HCT116 (cell line): ENCODE measurements around the gene MUS81. TPM values are rescaled to one million over a fixed set of nuclear protein-coding genes. Genes with fewer than 3 reads are reported as not detected.
A peak's percentile ranks its signal among the peaks of the same experiment; 100 is the strongest.

Experiments used
- ATAC-seq: fragments of 200-7000 bp; cut with Tn5 transposase; 2 replicates; pipeline ENCODE4 v1.9.1; 2020; ENCODE audit warnings: mild to moderate bottlenecking, moderate library complexity
- BruUV-seq: library from RNA; stranded (reverse); fragments of 400-500 nt; replicated peaks from 2 replicates; lab custom pipeline; 2021; lab: Mats Ljungman, UMichigan
- CTCF ChIA-PET: fragments of 300-600 bp; sonication (Branson Sonifier 250); formaldehyde crosslinking; loops from one replicate; lab custom pipeline; 2021; ENCODE audit warnings: antibody characterized with exemption; lab: Charles Lee
- POLR2A ChIA-PET: fragments of 300-600, 350-600 bp; sonication (Branson Sonifier 250); formaldehyde crosslinking; loops from one replicate; lab custom pipeline; 2021; ENCODE audit warnings: antibody characterized with exemption; lab: Charles Lee
- RAD21 ChIA-PET, 2 experiments: fragments of 300-600 bp; sonication (Branson Sonifier 250); formaldehyde crosslinking; loops; one replicate each; lab custom pipeline; 2023; ENCODE audit warnings: low total read pairs in 2 of 2; ENCODE audit not compliant: uncharacterized antibody in 2 of 2, unreplicated experiment in 2 of 2, low non-redundant PET in 1 of 2; lab: Charles Lee
- DNase-seq: peaks from one replicate; pipeline ENCODE4 v3.0.0-alpha.2; 2010; ENCODE audit warnings: low read depth, low spot score
- H2AFZ ChIP-seq: fragments of 200-600 bp; shearing (Covaris generic), sonication (generic); 2 replicates; pipeline ENCODE4 v1.6.1; 2017; ENCODE audit warnings: low read depth, mixed run types, mixed read lengths, antibody characterized with exemption, low read length; ENCODE audit not compliant: poor library complexity, severe bottlenecking
- H3K27ac ChIP-seq: 2 replicates; pipeline ENCODE4 v1.5.1; 2012; ENCODE audit warnings: low read depth, low read length
- H3K27me3 ChIP-seq: fragments of 200-600 bp; sonication (generic); 2 replicates; pipeline ENCODE4 v1.6.1; 2016; ENCODE audit warnings: mixed run types, low read length, mixed read lengths; ENCODE audit not compliant: insufficient read depth
- H3K36me3 ChIP-seq, 2 experiments: fragments of 200-500 bp in 1 of 2; fragments of 200-600 bp in 1 of 2; sonication (Bioruptor generic) in 1 of 2; sonication (generic) in 1 of 2; 2 replicates each; pipeline versions ENCODE4 v1.5.1 to v1.6.1; 2014 to 2016; ENCODE audit warnings: low read length in 2 of 2, inconsistent platforms in 1 of 2, mixed read lengths in 1 of 2, mixed run types in 1 of 2; ENCODE audit not compliant: insufficient read depth in 2 of 2, control insufficient read depth in 1 of 2
- H3K4me1 ChIP-seq, 2 experiments: fragments of 200-600 bp in 1 of 2; sonication (generic) in 1 of 2; 2 replicates each; pipeline versions ENCODE4 v1.5.1 to v1.6.1; 2012 to 2017; ENCODE audit warnings: low read length in 2 of 2, inconsistent platforms in 1 of 2, mild to moderate bottlenecking in 1 of 2, mixed read lengths in 1 of 2, mixed run types in 1 of 2, moderate library complexity in 1 of 2; ENCODE audit not compliant: insufficient read depth in 2 of 2, control insufficient read depth in 1 of 2
- H3K4me2 ChIP-seq: fragments of 200-600 bp; sonication (generic); 2 replicates; pipeline ENCODE4 v1.6.1; 2017; ENCODE audit warnings: mixed run types, low read length, mixed read lengths
- H3K4me3 ChIP-seq, 2 experiments: fragments of 200-600 bp in 1 of 2; sonication (generic) in 1 of 2; replicated peaks in 1 of 2; 2 replicates each; pipeline ENCODE4 v1.5.1; 2011 to 2016; ENCODE audit warnings: low read length in 2 of 2, control low read depth in 1 of 2, low read depth in 1 of 2, mild to moderate bottlenecking in 1 of 2, mixed read lengths in 1 of 2, mixed run types in 1 of 2
- H3K79me2 ChIP-seq: fragments of 200-600 bp; sonication (generic); 2 replicates; pipeline ENCODE4 v1.6.1; 2017; ENCODE audit warnings: mild to moderate bottlenecking, mixed run types, low read length, moderate library complexity, mixed read lengths; ENCODE audit not compliant: insufficient read depth
- H3K9ac ChIP-seq: fragments of 200-600 bp; sonication (generic); 2 replicates; pipeline ENCODE4 v1.6.1; 2016; ENCODE audit warnings: low read length, mixed read lengths
- H3K9me2 ChIP-seq: fragments of 200-600 bp; sonication (generic), shearing (Covaris generic); 2 replicates; pipeline ENCODE4 v1.6.1; 2017; ENCODE audit warnings: mixed run types, mild to moderate bottlenecking, moderate library complexity; ENCODE audit not compliant: insufficient read depth
- H3K9me3 ChIP-seq, 2 experiments: fragments of 200-500 bp in 1 of 2; fragments of 200-600 bp in 1 of 2; sonication (Bioruptor generic) in 1 of 2; sonication (generic) in 1 of 2; 2 replicates each; pipeline ENCODE4 v1.6.1; 2014 to 2017; ENCODE audit warnings: low read length in 2 of 2, mixed read lengths in 2 of 2, inconsistent platforms in 1 of 2, low read depth in 1 of 2, mild to moderate bottlenecking in 1 of 2, mixed run types in 1 of 2, moderate library complexity in 1 of 2; ENCODE audit not compliant: control insufficient read depth in 1 of 2, insufficient read depth in 1 of 2
- H4K20me1 ChIP-seq: fragments of 200-600 bp; sonication (generic), shearing (Covaris generic); 2 replicates; pipeline ENCODE4 v1.6.1; 2017; ENCODE audit warnings: mixed run types, mild to moderate bottlenecking, moderate library complexity; ENCODE audit not compliant: insufficient read depth
- CEBPB ChIP-seq: IDR thresholded peaks from 2 replicates; pipeline ENCODE4 v1.6.1; 2012; ENCODE audit warnings: low read depth
- ELF1 ChIP-seq: IDR thresholded peaks from 2 replicates; pipeline ENCODE4 v1.6.1; 2012; ENCODE audit warnings: low read depth, borderline replicate concordance
- EZH2phosphoT487 ChIP-seq: fragments of 200-600 bp; IDR thresholded peaks from 2 replicates; pipeline ENCODE4 v1.6.1; 2018; ENCODE audit warnings: antibody characterized with exemption, borderline replicate concordance
- FOSL1 ChIP-seq: IDR thresholded peaks from 2 replicates; pipeline ENCODE4 v1.6.1; 2012; ENCODE audit warnings: low read depth
- JUND ChIP-seq: IDR thresholded peaks from 2 replicates; pipeline ENCODE4 v1.6.1; 2012
- POLR2A ChIP-seq: IDR thresholded peaks from 2 replicates; pipeline ENCODE4 v1.7.0; 2011; ENCODE audit warnings: borderline replicate concordance; ENCODE audit not compliant: insufficient read depth, insufficient read length; ENCODE audit errors: extremely low read depth
- RAD21 ChIP-seq: IDR thresholded peaks from 2 replicates; pipeline ENCODE4 v1.6.1; 2012; ENCODE audit warnings: low read depth, mild to moderate bottlenecking
- SIN3A ChIP-seq: IDR thresholded peaks from 2 replicates; pipeline ENCODE4 v1.6.1; 2012; ENCODE audit warnings: low read depth
- SP1 ChIP-seq: IDR thresholded peaks from 2 replicates; pipeline ENCODE4 v1.6.1; 2012; ENCODE audit warnings: low read depth
- TCF7L2 ChIP-seq: IDR thresholded peaks from 2 replicates; pipeline ENCODE4 v1.7.0; 2011; ENCODE audit warnings: borderline replicate concordance, inconsistent platforms; ENCODE audit not compliant: insufficient read depth, insufficient read length; ENCODE audit errors: extremely low read depth
- YY1 ChIP-seq: IDR thresholded peaks from 2 replicates; pipeline ENCODE4 v1.6.1; 2011; ENCODE audit warnings: low read length, low read depth, moderate library complexity, mild to moderate bottlenecking; ENCODE audit not compliant: insufficient replicate concordance; ENCODE audit errors: extremely low read depth
- intact Hi-C: fragments of 100-400 bp; cut with micrococcal nuclease; formaldehyde crosslinking; loops from 2 replicates; pipeline ENCODE4 v1.10.0; 2022
- total RNA-seq: library from RNA; stranded (reverse); gene quantifications from one replicate; pipeline ENCODE4 v1.2.1, GENCODE V29; 2021; ENCODE audit not compliant: unreplicated experiment
- TF ChIP-seq, protein P1 (sequence below): IDR thresholded peaks from 2 replicates; pipeline ENCODE4 v1.6.1; 2012
- TF ChIP-seq, protein P2 (sequence below): IDR thresholded peaks from 2 replicates; pipeline ENCODE4 v1.6.1; 2011; ENCODE audit warnings: mild to moderate bottlenecking, low read length, moderate library complexity; ENCODE audit not compliant: insufficient replicate concordance; ENCODE audit errors: extremely low read depth
- TF ChIP-seq, protein P3 (sequence below): IDR thresholded peaks from 2 replicates; pipeline ENCODE4 v1.6.1; 2012; ENCODE audit warnings: low read depth

MUS81 gene
- total RNA-seq, 1 experiment from 2014 or later: 47.2 TPM

DNA sequence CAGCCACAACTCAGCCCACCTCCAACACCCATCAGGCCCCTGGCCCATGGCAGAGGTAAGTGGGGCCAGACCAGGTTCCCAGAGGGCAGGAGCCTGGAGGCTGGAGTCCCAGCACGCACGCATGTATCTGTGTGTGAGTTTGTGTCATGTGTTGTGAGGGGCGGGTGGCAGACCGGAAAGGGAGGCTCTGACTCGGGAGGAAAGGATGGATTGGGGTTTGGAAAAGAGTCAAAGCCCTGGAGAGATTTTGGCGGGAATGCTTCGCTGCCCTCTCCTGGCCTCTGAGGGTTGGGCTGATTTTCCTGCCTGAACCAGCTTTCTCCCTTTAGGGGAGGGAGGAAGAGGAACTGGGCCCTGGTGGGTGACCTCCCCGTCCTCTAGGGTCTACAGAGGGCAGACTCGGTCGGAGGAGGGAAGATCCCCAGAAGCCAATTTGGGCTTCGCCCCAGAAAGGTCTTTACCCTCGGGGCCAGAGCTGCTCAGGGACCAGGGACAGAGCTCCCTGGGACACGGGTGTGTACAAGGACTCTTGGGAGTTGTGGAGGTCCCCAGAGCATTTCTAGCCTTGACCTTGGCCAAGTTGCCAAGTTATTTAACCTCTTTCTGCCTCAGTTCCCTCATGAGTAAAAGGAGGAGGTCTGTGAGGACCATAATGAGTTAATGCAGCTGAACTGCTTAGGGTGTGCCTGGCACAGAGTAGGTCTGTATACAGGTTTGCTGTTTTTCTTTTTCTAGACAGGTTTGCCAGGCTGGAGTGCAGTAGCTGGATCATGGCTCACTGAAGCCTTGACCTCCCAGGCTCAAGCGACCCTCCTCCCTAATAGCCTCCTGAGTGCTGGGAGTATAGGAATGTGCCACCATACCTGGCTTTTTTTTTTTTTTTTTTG lies 51.7 kb downstream of the MUS81 start (continued):
- TF ChIP-seq, protein P1, sequence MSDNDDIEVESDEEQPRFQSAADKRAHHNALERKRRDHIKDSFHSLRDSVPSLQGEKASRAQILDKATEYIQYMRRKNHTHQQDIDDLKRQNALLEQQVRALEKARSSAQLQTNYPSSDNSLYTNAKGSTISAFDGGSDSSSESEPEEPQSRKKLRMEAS: no peak
- TF ChIP-seq RAD21: no peak
- TF ChIP-seq ELF1: no peak
- TF ChIP-seq SIN3A: no peak
- no peak for TF ChIP-seq CEBPB
- no peak for TF ChIP-seq FOSL1

DNA sequence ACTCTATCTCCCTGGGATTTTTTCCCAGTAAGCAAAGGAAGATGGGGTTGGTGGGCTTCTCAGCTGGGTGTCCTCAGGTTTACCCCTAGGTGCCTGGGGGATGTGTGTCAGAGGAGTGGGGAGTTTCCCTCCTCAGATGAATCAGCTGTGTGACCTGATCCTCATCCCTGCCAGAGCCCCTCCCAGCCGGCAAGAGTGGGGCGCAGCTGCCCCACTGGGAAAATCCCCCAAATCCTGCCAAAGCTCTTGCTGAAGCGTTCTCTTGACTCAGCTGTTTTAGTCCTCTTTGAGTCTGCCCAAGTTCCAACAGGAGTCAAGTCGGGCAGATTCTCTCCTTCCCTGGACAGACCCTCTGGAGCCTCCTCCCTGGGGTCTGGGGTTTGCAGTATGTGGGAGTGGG lies 52.6 kb downstream of the MUS81 start:
- Histone ChIP-seq H3K9ac (peak overlapping the region; percentile 75), H3K9me2 (no peaks in the 10 kb centered on the region), H2AFZ (no peak overlapping the region), H3K4me1 (peaks cover 67 to 97% of the 10 kb centered on the region in 2 experiments), H4K20me1 (no peaks in the 10 kb centered on the region), H3K4me2 (peak overlapping the region; percentile 96), H3K4me3 (no peak overlapping the region), H3K27ac (peak overlapping the region; percentile 75), H3K36me3 (no peaks in the 10 kb centered on the region; a peak in 1 of 4 replicates), H3K9me3 (no peaks in the 10 kb centered on the region), H3K79me2 (peaks cover 21% of the 10 kb centered on the region), H3K27me3 (no peaks in the 10 kb centered on the region)
- no TSS peak for BruUV-seq
- CTCF ChIA-PET: interaction anchor here (2.9 kb wide), 1 partner anchor 24 kb away, joined by 19 read pairs; the partner anchor contains the start of genes CCDC85B and FIBP
- POLR2A ChIA-PET: interaction anchor here (0.6 to 4.8 kb wide), 4 partner anchors 10 to 23 kb away, joined by 3 to 39 read pairs (median 20); partner anchors contain the start of genes CCDC85B, FIBP and FOSL1
- ATAC-seq: no peak
- no peak for TF ChIP-seq POLR2A
- no peak for TF ChIP-seq JUND
- no peak for TF ChIP-seq EZH2phosphoT487
- no peak for TF ChIP-seq YY1
- no peak for TF ChIP-seq TCF7L2
- no peak for TF ChIP-seq ELF1
- no peak for TF ChIP-seq FOSL1
- TF ChIP-seq, protein P2, sequence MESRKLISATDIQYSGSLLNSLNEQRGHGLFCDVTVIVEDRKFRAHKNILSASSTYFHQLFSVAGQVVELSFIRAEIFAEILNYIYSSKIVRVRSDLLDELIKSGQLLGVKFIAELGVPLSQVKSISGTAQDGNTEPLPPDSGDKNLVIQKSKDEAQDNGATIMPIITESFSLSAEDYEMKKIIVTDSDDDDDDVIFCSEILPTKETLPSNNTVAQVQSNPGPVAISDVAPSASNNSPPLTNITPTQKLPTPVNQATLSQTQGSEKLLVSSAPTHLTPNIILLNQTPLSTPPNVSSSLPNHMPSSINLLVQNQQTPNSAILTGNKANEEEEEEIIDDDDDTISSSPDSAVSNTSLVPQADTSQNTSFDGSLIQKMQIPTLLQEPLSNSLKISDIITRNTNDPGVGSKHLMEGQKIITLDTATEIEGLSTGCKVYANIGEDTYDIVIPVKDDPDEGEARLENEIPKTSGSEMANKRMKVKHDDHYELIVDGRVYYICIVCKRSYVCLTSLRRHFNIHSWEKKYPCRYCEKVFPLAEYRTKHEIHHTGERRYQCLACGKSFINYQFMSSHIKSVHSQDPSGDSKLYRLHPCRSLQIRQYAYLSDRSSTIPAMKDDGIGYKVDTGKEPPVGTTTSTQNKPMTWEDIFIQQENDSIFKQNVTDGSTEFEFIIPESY: no peak
- TF ChIP-seq SP1: no peak
- TF ChIP-seq, protein P3, sequence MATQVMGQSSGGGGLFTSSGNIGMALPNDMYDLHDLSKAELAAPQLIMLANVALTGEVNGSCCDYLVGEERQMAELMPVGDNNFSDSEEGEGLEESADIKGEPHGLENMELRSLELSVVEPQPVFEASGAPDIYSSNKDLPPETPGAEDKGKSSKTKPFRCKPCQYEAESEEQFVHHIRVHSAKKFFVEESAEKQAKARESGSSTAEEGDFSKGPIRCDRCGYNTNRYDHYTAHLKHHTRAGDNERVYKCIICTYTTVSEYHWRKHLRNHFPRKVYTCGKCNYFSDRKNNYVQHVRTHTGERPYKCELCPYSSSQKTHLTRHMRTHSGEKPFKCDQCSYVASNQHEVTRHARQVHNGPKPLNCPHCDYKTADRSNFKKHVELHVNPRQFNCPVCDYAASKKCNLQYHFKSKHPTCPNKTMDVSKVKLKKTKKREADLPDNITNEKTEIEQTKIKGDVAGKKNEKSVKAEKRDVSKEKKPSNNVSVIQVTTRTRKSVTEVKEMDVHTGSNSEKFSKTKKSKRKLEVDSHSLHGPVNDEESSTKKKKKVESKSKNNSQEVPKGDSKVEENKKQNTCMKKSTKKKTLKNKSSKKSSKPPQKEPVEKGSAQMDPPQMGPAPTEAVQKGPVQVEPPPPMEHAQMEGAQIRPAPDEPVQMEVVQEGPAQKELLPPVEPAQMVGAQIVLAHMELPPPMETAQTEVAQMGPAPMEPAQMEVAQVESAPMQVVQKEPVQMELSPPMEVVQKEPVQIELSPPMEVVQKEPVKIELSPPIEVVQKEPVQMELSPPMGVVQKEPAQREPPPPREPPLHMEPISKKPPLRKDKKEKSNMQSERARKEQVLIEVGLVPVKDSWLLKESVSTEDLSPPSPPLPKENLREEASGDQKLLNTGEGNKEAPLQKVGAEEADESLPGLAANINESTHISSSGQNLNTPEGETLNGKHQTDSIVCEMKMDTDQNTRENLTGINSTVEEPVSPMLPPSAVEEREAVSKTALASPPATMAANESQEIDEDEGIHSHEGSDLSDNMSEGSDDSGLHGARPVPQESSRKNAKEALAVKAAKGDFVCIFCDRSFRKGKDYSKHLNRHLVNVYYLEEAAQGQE: no peak
- intact Hi-C loops: no loop called here
- RAD21 ChIA-PET: interaction anchor here in 1 of 2 experiments (0.7 kb wide), 1 partner anchor 24 kb away, joined by 3 read pairs; the partner anchor contains the start of gene FIBP
- DNase-seq: no peak
